HG03378 (cell line): ENCODE data around the gene EXOC3.

Source experiments
- ATAC-seq: cut with Tn5 transposase; IDR thresholded peaks from one replicate; pipeline ENCODE4 v1.9.1; 2021; ENCODE audit warnings: mild to moderate bottlenecking, moderate library complexity; ENCODE audit not compliant: unreplicated experiment

Gene EXOC3

DNA sequence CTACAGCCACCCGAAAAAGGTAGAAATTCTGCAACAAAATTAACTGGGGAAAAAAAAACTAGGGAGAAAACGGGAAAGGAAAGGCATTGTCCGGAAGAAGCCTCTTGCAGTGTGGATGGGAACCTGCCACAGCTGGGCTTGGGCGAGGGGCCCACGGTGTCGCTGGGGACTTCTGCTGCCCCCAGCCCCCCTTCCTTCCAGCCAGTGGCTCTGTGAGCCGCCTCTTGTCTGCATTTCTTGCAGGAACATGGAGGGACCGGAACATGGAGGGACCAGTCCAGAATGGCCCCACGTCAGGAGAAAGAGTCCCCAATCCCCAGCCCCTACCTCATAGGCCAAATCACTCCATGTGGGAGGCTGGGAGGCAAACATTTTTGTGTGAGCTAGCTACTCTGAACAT, 36.9 kb upstream of the EXOC3 start:
- no peak for ATAC-seq

DNA sequence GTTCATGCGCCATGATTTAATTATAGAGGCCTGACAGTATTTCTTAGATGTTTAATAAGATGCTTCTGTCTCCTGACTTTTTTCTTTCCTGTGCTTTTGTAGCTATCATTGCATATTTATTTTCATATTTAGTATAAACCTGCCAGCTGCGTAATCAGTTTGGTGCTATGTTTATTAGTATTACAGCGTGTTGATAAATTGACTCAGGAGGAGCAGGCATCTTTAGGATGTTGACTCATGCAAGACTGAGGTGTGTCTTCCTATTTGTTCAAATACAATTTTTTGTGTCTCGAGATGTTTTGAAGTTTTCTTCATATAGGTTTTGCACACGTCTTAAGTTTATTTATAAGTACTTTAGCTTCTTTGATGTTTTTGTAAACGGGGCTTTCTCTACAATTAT, 35.9 kb upstream of the EXOC3 start:
- ATAC-seq: no peak

GRCh38 chr5:407801-408268, 35.1 kb upstream of the EXOC3 start:
- no peak for ATAC-seq

DNA sequence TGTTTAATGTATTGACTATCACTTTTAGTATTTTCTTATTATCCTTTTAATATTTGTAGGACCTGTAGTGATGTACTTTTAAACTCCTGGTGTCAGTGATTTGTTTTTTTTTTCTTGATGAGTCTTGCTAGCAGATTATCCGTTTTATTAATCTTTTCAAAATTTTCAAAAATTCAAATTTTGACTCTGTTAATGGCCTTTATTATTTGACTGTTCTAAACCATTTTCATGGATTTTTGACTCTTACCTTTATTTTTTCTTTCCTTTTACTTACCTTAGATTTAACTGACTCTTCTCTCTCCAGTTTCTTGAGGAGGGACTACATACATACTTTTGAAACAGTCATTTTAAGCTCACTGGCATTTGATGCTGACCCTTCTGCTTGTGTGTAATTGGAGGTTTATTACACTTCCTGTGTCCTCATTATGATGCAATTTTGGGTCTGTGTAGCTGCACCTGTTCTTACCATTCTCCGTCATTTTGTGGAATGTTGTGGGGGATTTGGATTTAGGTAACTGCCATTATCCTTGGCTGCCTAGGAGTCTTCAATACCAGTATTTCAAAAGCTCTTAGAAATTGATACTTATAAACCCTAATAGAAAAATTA, 32.0 kb upstream of the EXOC3 start:
- no peak for ATAC-seq

DNA sequence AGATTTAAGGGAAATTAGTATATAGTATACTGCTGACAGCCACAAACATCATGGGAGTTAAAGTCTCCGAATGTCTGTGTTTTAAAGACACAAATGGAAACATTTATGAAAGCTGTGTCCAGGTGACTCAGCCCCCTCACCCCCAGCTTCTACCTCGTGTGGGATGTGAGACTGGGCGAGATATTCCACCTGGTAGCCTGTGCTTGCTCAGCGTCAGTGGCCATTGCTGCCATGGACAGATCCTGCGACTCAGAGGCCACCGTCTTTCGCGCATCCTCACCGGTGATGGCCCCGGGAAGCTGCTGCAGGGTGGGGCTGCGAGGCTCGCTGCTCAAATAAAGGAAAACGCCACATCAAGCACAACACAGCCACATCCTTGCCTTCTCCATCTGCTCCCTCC, 31.2 kb upstream of the EXOC3 start:
- no peak for ATAC-seq

DNA sequence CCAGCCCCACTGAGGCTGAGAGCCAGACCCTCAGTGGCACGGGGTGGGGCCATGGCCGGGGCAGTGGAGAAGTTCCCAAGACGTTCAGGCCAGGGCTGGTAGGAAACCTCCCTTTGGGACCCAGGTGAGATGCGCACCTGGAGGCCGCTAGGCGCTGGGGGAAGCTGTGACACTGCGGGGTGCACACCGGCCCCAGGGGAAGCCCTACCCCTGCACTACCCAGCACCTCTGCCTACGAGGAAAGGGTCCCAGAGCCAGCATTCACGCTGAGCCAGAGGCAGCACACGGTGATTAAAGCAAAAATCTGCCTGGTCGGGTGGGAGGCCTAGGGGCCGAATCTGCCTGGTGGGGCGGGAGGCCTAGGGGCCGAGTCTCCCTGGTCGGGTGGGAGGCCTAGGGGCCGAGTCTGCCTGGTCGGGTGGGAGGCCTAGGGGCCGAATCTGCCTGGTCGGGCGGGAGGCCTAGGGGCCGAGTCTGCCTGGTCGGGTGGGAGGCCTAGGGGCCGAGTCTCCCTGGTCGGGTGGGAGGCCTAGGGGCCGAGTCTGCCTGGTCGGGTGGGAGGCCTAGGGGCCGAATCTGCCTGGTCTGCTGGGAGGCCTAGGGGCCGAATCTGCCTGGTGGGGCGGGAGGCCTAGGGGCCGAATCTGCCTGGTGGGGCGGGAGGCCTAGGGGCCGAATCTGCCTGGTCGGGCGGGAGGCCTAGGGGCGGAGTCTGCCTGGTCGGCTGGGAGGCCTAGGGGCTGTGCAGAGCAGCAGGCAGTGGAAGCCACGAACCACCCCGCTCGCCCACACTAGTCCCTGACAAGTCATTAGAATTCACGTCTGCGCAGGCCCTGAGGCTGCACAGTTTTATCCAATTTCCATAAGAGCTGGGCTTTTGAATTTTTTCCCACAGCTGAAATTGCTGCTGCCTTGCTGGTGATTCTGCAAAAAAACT, 27.7 kb upstream of the EXOC3 start:
- ATAC-seq: peak; percentile 64

DNA sequence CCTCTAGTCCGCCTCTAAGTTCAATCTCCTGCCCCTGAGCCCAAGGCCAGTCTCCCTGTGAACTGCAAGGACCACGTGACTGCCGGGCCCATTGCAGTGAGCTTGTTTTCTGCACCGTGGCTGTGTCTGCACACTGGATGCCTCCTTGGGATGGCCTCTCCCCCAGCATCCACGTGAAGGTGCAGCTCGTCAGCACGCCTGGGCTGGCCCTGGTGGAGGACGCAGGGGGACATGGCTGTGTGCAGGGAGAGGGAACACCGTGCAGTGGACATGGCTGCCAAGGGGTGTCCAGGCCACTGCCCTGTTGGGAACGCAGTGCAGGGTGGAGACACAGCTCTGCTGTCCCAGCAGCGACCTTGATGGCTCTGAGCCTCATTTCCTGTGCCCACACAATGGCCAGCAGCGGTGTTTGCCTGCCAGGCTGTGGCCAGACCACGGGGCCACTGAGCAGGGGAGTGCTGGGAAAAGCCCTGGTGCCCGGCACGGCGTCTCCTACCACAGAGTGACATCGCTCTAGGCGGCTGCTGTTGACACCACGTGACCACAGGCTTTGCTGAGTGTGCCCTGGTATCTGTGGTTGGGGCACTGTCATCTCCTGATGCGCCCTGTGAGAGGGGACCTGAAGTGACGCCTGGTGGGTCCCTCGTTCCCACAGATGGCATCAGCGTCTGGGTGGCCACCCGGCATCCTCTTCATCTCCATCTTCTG, 26.9 kb upstream of the EXOC3 start:
- ATAC-seq: no peak

DNA sequence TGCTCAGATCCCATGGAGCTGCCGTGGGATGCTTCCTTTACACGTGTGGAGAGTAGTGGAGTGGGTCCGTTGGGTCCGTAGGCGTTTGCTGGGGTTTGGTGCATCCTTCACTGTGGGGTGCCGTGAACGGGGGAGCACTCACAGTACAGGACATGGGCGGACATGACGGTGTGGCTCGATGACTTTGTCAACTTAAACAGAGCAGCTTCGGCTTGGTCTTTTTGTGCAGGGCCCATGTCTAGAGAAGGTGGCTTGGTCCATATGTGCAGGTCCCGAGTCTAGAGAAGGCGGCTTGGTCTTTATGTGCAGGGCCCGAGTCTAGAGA, 26.4 kb upstream of the EXOC3 start:
- no peak for ATAC-seq

DNA sequence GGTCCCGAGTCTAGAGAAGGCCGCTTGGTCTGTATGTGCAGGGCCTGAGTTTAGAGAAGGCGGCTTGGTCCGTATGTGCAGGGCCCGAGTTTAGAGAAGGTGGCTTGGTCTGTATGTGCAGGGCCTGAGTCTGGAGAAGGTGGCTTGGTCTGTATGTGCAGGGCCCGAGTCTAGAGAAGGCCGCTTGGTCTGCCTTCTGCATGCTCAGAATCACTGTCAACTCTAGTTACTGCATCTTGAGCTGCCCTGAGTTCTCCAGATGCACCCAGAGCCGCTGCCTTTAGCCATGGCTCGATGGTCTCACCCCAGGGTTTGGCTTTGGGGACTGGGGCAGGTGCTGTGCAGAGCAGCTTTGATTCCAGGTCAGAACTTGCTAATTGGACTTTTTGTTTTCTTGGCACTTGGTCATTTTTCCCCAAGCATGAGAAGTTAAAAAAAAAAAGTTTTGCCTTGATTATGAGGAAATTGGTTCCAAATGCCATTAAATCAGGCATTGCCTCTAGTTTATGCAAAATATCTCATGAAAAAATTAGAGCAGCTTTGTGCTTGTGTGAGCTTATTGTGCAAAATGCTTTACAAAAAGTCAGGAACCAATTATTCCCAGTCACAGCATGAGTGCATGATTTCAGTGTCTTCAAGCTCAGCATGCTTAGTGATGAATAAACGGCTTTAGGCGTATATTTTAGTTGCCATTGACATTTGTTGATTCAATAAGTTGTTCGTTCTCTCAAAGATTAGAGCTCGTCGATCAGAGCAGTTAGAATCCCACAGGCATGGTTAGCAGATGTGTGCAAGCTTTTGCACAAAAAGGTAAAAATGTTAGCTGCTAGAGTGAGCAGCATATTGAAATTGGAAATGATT, 25.4 kb upstream of the EXOC3 start:
- ATAC-seq: no peak

GRCh38 chr5:418162-419121, 24.5 kb upstream of the EXOC3 start:
- no peak for ATAC-seq

DNA sequence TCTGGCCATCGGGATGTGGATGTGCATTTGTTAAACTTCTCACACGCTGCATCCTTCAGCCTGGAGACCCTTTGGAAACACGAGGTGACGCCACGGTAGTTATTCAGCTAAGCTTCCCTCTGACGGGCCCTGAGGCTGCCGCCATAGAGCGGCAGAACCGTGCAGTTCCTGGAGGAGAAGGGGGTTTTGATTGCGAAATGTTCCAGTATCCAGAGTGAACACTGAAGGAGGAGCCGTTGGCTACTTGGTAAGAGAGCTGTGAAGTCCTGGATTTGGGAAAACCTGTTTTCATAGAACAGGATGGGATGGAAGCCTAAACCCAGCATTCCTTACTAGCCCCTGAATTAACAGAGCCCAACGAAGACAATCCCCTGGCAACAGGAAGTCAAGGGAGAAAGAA, 23.0 kb upstream of the EXOC3 start:
- no peak for ATAC-seq

- no peak for ATAC-seq
Measured at GRCh38 chr5:420632-421286, 22.2 kb upstream of the EXOC3 start.

- ATAC-seq: no peak
Measured at GRCh38 chr5:421287-421880, 21.6 kb upstream of the EXOC3 start.

- no peak for ATAC-seq
Measured at GRCh38 chr5:421901-422300, 21.1 kb upstream of the EXOC3 start.

- no peak for ATAC-seq
Measured at GRCh38 chr5:422323-423232, 20.4 kb upstream of the EXOC3 start.

GRCh38 chr5:423233-423565, 19.8 kb upstream of the EXOC3 start:
- ATAC-seq: no peak

DNA sequence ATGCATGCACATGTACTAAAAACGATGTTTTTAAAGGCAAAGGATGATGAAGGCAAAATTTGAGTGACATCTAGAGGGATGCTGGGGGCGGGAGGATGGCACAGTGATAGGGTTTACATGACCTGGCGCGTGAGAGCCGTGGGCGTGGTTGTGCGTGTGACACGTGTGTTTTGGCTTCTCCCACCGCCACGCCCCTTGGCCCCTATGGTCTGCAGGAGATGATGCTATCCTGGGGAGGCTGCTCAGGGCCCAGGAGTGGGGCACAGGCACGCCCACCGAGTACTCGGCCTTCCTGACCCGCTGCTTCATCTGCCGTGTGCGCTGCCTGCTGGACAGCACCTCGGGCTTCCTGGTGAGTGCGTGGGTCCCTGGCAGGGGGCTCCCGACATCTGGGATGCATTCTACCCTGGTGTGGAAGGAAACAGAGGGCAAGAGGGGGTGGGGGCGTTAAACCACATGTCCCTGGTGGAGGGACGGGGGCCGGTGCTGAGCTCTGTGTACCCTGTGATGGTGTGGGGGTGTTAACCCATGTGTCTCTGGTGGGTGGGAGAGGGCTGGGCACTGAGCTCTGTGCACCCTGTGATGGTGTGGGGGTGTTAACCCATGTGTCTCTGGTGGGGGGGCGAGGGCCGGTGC, 19.2 kb upstream of the EXOC3 start:
- ATAC-seq: no peak
